ENCODE measurements around the gene ARSA.

The ARSA gene

GRCh38 chr22:50630376-50630775 lies 2.4 kb upstream of the ARSA start:
- H3K9ac ChIP-seq (ENCODE audit: low read depth in 1 of 2, low read length in 2 of 2) = no peak overlapping the region
- no peaks in the 10 kb centered on the region for H3K27me3 ChIP-seq (ENCODE audit: control insufficient read depth in 1 of 2, insufficient read depth in 2 of 2, low read length in 2 of 2)
- H3K4me1 ChIP-seq (ENCODE audit: control insufficient read depth in 1 of 2, insufficient read depth in 2 of 2, low read length in 2 of 2) = peaks cover 17 to 25% of the 10 kb centered on the region in 2 donors
- H3K27ac ChIP-seq (ENCODE audit: low read depth, low read length) = no peak overlapping the region
- H3K4me3 ChIP-seq (ENCODE audit: low read depth in 1 of 2, low read length in 2 of 2) = no peak overlapping the region
- no peaks in the 10 kb centered on the region for H3K36me3 ChIP-seq (ENCODE audit: control insufficient read depth in 1 of 2, insufficient read depth in 2 of 2, low read length in 2 of 2)
- no peaks in the 10 kb centered on the region for H3K9me3 ChIP-seq (ENCODE audit: control insufficient read depth in 1 of 2, low read length in 2 of 2)

GRCh38 chr22:50628543-50629134 lies 687 bp upstream of the ARSA start:
- H3K27ac ChIP-seq (ENCODE audit: low read depth, low read length) = peak overlapping the region; percentile 56
- H3K4me3 ChIP-seq (ENCODE audit: low read depth in 1 of 2, low read length in 2 of 2) = peak overlapping the region; percentile 90 to 95

GRCh38 chr22:50626850-50627641 lies 906 bp downstream of the ARSA start:
- Histone ChIP-seq H3K36me3 (ENCODE audit: control insufficient read depth in 1 of 2, insufficient read depth in 2 of 2, low read length in 2 of 2) (peaks cover 0 to 4% of the 10 kb centered on the region in 2 donors), H3K27me3 (ENCODE audit: control insufficient read depth in 1 of 2, insufficient read depth in 2 of 2, low read length in 2 of 2) (no peaks in the 10 kb centered on the region), H3K4me1 (ENCODE audit: control insufficient read depth in 1 of 2, insufficient read depth in 2 of 2, low read length in 2 of 2) (peaks cover 36 to 46% of the 10 kb centered on the region in 2 donors), H3K27ac (ENCODE audit: low read depth, low read length) (no peak overlapping the region), H3K9ac (ENCODE audit: low read depth in 1 of 2, low read length in 2 of 2) (peak overlapping the region; percentile 69 to 92), H3K4me3 (ENCODE audit: low read depth in 1 of 2, low read length in 2 of 2) (peak overlapping the region; percentile 88 to 89), H3K9me3 (ENCODE audit: control insufficient read depth in 1 of 2, low read length in 2 of 2) (no peaks in the 10 kb centered on the region)

More at GRCh38 chr22:50628543-50629134, 687 bp upstream of the ARSA start:
- Histone ChIP-seq H3K36me3 (ENCODE audit: control insufficient read depth in 1 of 2, insufficient read depth in 2 of 2, low read length in 2 of 2) (peaks cover 0 to 4% of the 10 kb centered on the region in 2 donors), H3K4me1 (ENCODE audit: control insufficient read depth in 1 of 2, insufficient read depth in 2 of 2, low read length in 2 of 2) (peaks cover 23 to 33% of the 10 kb centered on the region in 2 donors), H3K9ac (ENCODE audit: low read depth in 1 of 2, low read length in 2 of 2) (peak overlapping the region; percentile 76 to 81), H3K9me3 (ENCODE audit: control insufficient read depth in 1 of 2, low read length in 2 of 2) (no peaks in the 10 kb centered on the region), H3K27me3 (ENCODE audit: control insufficient read depth in 1 of 2, insufficient read depth in 2 of 2, low read length in 2 of 2) (no peaks in the 10 kb centered on the region)

- Histone ChIP-seq H3K27me3 (ENCODE audit: control insufficient read depth in 1 of 2, insufficient read depth in 2 of 2, low read length in 2 of 2) (no peaks in the 10 kb centered on the region), H3K36me3 (ENCODE audit: control insufficient read depth in 1 of 2, insufficient read depth in 2 of 2, low read length in 2 of 2) (peaks cover 0 to 4% of the 10 kb centered on the region in 2 donors), H3K9ac (ENCODE audit: low read depth in 1 of 2, low read length in 2 of 2) (peak overlapping the region in 1 of 2 donors; percentile 12), H3K27ac (ENCODE audit: low read depth, low read length) (no peak overlapping the region), H3K9me3 (ENCODE audit: control insufficient read depth in 1 of 2, low read length in 2 of 2) (no peaks in the 10 kb centered on the region), H3K4me1 (ENCODE audit: control insufficient read depth in 1 of 2, insufficient read depth in 2 of 2, low read length in 2 of 2) (peaks cover 42 to 53% of the 10 kb centered on the region in 2 donors), H3K4me3 (ENCODE audit: low read depth in 1 of 2, low read length in 2 of 2) (no peak overlapping the region)
Measured at GRCh38 chr22:50626314-50626849, 1.6 kb downstream of the ARSA start.

GRCh38 chr22:50625568-50626313 lies 2.2 kb downstream of the ARSA start:
- H3K27me3 ChIP-seq (ENCODE audit: control insufficient read depth in 1 of 2, insufficient read depth in 2 of 2, low read length in 2 of 2) = no peaks in the 10 kb centered on the region
- H3K4me1 ChIP-seq (ENCODE audit: control insufficient read depth in 1 of 2, insufficient read depth in 2 of 2, low read length in 2 of 2) = peaks cover 49 to 59% of the 10 kb centered on the region in 2 donors
- no peaks in the 10 kb centered on the region for H3K9me3 ChIP-seq (ENCODE audit: control insufficient read depth in 1 of 2, low read length in 2 of 2)
- H3K27ac ChIP-seq (ENCODE audit: low read depth, low read length) = no peak overlapping the region
- no peak overlapping the region for H3K9ac ChIP-seq (ENCODE audit: low read depth in 1 of 2, low read length in 2 of 2)
- H3K4me3 ChIP-seq (ENCODE audit: low read depth in 1 of 2, low read length in 2 of 2) = no peak overlapping the region
- H3K36me3 ChIP-seq (ENCODE audit: control insufficient read depth in 1 of 2, insufficient read depth in 2 of 2, low read length in 2 of 2) = peaks cover 0 to 4% of the 10 kb centered on the region in 2 donors

- no peak overlapping the region for H3K27ac ChIP-seq (ENCODE audit: low read depth, low read length)
- no peaks in the 10 kb centered on the region for H3K9me3 ChIP-seq (ENCODE audit: control insufficient read depth in 1 of 2, low read length in 2 of 2)
- H3K27me3 ChIP-seq (ENCODE audit: control insufficient read depth in 1 of 2, insufficient read depth in 2 of 2, low read length in 2 of 2) = no peaks in the 10 kb centered on the region
- peaks cover 53 to 63% of the 10 kb centered on the region in 2 donors for H3K4me1 ChIP-seq (ENCODE audit: control insufficient read depth in 1 of 2, insufficient read depth in 2 of 2, low read length in 2 of 2)
- peaks cover 0 to 4% of the 10 kb centered on the region in 2 donors for H3K36me3 ChIP-seq (ENCODE audit: control insufficient read depth in 1 of 2, insufficient read depth in 2 of 2, low read length in 2 of 2)
- H3K9ac ChIP-seq (ENCODE audit: low read depth in 1 of 2, low read length in 2 of 2) = peak overlapping the region in 1 of 2 donors; percentile 18
- no peak overlapping the region for H3K4me3 ChIP-seq (ENCODE audit: low read depth in 1 of 2, low read length in 2 of 2)
Measured at GRCh38 chr22:50625131-50625567, 2.8 kb downstream of the ARSA start.

GRCh38 chr22:50624347-50625130 lies 3.4 kb downstream of the ARSA start:
- Histone ChIP-seq H3K27ac (ENCODE audit: low read depth, low read length) (no peak overlapping the region), H3K4me3 (ENCODE audit: low read depth in 1 of 2, low read length in 2 of 2) (no peak overlapping the region), H3K27me3 (ENCODE audit: control insufficient read depth in 1 of 2, insufficient read depth in 2 of 2, low read length in 2 of 2) (no peaks in the 10 kb centered on the region), H3K4me1 (ENCODE audit: control insufficient read depth in 1 of 2, insufficient read depth in 2 of 2, low read length in 2 of 2) (peaks cover 53 to 63% of the 10 kb centered on the region in 2 donors), H3K36me3 (ENCODE audit: control insufficient read depth in 1 of 2, insufficient read depth in 2 of 2, low read length in 2 of 2) (peaks cover 0 to 4% of the 10 kb centered on the region in 2 donors), H3K9ac (ENCODE audit: low read depth in 1 of 2, low read length in 2 of 2) (peak overlapping the region in 1 of 2 donors; percentile 18), H3K9me3 (ENCODE audit: control insufficient read depth in 1 of 2, low read length in 2 of 2) (no peaks in the 10 kb centered on the region)

GRCh38 chr22:50622723-50623327 lies 5.1 kb downstream of the ARSA start:
- Histone ChIP-seq H3K4me3 (ENCODE audit: low read depth in 1 of 2, low read length in 2 of 2) (peak overlapping the region; percentile 65 to 74), H3K36me3 (ENCODE audit: control insufficient read depth in 1 of 2, insufficient read depth in 2 of 2, low read length in 2 of 2) (peaks cover 0 to 4% of the 10 kb centered on the region in 2 donors), H3K27ac (ENCODE audit: low read depth, low read length) (peak overlapping the region; percentile 90), H3K27me3 (ENCODE audit: control insufficient read depth in 1 of 2, insufficient read depth in 2 of 2, low read length in 2 of 2) (no peaks in the 10 kb centered on the region), H3K9me3 (ENCODE audit: control insufficient read depth in 1 of 2, low read length in 2 of 2) (no peaks in the 10 kb centered on the region), H3K9ac (ENCODE audit: low read depth in 1 of 2, low read length in 2 of 2) (peak overlapping the region; percentile 43 to 72), H3K4me1 (ENCODE audit: control insufficient read depth in 1 of 2, insufficient read depth in 2 of 2, low read length in 2 of 2) (peaks cover 44 to 55% of the 10 kb centered on the region in 2 donors)
